GM18870 (cell line): ENCODE data around the gene RBP4.
"Not testable (repeated sequence)": the region's sequence is repeated elsewhere in the genome, so short reads cannot be mapped to it uniquely, and the experiment has no call there.

ENCODE experiments used
- ATAC-seq: cut with Tn5 transposase; IDR thresholded peaks from one replicate; pipeline ENCODE4 v1.9.1; 2021; ENCODE audit warnings: moderate library complexity; ENCODE audit not compliant: unreplicated experiment

RBP4 gene

DNA sequence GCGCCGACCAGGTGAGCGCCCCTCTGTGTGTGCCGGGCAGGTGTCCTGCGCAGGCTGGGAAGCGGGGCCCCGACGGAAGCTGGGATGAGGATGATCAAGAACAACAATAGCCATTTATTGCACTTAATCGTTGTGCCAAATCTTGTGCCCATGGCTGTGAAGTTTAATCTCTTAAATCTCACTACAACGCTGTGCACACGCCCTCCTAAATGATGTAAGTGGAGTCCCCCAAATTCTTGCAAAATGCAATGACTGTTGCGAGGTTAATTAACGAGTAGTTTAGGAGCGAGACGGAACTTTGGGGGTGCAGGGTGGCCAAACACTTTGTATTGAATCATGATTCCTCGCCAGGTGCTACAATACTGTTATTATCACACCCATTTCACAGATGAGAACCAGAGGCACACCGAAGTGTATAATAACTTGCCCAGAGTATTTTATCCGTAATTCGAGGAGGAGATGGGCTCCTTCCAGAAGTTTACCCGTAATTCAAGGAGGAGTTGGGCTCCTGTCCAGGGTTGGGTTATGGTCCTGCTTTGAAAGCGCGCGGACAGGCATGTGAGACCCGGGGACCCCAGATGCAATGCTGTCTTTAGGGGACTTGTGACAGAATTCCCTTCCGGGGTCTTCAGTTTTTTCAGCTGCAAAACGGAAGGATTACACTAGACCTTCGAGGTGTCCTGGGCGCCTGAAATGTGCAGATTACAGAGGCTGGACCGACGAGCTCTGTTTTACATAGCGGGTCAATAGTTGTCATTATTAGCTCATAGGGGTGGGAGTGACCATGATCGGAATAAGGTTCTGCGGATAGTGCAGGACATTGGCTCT is 33.5 kb downstream of the RBP4 start:
- no peak for ATAC-seq

DNA sequence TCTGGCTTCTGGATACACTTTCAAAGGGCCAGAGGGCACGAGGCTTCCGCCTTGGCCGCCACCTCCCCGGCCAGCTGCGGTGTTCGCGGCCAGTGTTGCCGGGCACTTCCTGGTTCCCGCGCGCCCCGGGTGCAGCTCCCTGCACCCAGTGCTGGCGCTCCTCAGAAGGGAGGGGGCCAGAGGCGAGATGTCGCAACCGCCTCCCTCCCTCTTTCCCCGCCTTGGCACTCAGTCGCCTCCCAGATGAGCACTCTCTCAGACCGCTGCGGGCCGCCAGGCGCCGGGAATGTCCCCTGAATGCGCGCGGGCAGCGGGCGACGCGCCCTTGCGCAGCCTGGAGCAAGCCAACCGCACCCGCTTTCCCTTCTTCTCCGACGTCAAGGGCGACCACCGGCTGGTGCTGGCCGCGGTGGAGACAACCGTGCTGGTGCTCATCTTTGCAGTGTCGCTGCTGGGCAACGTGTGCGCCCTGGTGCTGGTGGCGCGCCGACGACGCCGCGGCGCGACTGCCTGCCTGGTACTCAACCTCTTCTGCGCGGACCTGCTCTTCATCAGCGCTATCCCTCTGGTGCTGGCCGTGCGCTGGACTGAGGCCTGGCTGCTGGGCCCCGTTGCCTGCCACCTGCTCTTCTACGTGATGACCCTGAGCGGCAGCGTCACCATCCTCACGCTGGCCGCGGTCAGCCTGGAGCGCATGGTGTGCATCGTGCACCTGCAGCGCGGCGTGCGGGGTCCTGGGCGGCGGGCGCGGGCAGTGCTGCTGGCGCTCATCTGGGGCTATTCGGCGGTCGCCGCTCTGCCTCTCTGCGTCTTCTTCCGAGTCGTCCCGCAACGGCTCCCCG is 34.4 kb downstream of the RBP4 start, which contains the start of gene FFAR4:
FFAR4 (plus strand) TSS at position 231 of the 842 bp plus-strand sequence; CDS start at position 287, 56 bp downstream.
- no peak for ATAC-seq

DNA sequence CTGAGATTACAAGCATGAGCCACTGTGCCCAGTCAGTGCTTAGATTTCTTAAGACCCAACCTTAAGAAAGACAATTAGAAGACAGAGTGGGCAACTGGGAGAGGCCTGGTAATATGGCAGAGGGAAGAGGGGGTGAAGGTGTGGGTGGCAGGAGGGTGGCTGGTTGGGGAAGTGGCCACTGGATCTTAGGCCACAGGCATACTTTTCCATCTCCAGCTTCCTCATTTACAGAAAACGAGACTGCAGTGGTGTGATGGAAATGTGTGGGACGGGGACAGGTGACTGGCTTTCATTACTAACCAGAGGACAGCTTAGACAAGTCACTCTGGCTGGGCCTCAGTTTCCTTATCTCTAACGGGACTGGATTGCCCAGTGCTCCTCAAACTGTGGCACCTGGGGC is 35.6 kb downstream of the RBP4 start:
- no peak for ATAC-seq

DNA sequence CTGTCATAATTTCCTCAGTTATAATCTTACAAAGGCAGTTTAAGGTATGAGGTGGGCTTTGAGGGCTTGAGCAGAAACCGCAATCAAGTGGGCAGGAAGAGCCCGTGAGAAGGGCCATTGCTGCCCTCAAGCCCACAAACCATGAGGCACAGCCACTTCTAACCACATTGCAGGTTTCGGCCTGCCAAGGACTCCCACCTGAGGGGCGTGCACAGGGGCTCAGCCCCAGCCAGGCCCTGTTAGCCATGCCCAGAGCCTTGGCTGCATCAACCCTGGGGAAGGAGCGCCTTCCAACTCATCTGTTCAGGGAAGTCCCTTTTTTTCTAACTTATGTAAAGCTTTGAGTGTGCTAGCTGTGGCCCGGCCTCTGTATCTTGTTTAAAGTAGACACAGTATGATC is 40.5 kb downstream of the RBP4 start:
- ATAC-seq = no peak

DNA sequence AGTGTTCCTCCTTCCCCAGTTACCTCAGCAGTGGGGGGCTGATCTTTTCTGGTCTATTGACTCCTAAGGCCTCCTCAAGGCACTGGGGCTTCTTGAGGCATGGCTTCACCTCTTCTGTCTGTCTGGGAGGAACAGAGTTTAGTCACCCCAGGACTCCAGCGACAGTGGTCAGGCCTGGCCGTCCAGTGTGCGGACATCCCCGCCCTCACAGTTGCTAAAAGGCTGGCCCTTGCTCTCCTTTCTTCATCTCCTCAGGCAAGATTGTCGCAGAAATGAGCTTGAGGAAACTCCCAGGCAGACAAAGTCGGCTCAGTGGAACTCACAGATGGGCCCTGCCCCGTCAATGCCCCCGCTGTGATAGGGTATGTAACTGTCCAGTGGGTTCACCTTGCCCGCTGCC is 41.5 kb downstream of the RBP4 start:
- no peak for ATAC-seq

DNA sequence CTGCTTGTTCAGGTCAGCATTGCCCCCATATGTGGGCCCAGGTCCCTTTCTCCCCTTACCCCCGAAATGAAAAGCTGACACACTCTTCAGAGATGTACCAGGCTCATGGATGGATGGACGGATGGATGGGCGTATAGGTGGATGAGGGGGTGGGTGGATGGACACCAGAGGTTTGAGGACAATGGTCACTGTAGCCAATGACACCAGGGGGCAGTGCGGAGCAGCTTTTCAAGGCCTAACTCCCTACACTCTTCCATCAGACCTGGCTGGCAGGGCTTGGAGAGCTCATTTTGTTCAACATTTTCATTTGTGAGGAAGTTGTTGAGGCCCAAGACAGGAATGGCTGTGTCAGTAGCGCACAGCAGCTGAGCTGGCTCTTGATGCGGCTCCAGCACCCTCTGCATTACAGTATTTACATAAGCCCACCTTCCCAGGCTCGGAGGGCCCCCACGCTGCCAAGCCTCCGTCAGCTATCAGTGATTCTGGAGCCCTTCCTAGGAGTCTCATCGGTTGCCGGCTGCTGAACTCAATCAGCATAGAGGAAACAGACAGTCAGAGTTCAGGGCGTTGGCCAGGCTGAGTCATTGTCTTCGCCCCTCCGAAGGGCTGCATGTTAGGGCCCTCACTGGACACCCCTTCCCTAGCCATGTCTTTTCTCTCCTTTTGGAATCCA is 46.1 kb downstream of the RBP4 start:
- ATAC-seq = no peak

DNA sequence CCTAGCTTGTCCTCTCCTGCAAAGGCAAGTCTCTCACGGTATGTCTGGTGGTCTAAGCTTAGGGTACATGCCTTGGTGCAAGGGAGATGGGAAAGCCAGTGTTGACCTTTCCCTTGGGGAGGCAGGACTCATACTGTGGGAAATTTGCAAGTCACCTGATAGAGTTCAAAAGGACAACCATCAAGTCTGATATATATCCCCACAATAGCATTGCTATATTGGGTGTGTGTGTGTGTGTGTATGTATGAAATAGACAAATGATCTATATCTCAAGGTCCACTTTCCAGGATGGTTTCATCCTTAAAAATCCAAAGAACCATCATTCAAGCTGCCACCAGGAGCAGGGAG is 46.7 kb downstream of the RBP4 start:
- ATAC-seq = no peak

- no peak for ATAC-seq
Observed at GRCh38 chr10:93553482-93554315, 47.3 kb downstream of the RBP4 start.

DNA sequence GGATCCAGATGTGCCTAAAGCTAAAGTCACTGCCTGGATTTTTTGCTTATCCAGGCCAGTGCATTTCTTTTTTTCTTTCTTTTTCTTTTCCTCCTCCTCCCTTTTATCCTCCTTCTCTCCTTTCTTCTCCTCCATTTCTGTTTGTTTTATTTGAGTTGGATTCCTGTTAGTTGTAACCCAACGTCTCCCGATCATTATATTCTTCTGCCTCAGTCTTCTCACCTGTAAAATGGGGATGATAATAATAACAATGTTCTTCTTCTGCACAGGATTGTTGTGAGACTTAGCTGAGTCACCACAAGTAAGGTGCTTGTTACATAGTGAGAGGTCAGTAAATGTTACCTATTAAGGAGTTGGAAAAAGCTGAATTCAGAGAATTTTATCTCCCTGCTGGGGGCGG is 48.3 kb downstream of the RBP4 start:
- ATAC-seq = no peak

GRCh38 chr10:93550606-93551005 is 50.4 kb downstream of the RBP4 start:
- ATAC-seq = no peak

- ATAC-seq = no peak
Observed at GRCh38 chr10:93548376-93549071, 52.5 kb downstream of the RBP4 start.

DNA sequence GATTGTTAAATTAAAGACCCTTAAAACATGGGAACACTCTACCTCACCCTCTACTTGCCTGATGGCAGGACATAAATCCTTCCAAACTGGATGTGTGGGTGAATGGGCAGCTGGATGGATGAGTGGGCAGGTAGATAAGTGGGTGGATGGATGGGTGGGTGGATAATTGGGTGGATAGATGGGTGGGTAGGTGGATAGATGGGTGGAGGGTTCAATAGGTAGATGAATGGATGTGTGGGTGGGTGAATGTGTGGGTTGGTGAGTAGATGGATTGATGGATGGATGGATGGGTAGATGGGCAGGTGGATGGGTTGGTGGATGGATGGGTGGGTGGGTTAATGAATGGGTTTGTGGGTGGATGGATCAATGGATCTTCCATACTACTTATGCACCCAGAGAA is 53.5 kb downstream of the RBP4 start:
- ATAC-seq = no peak

GRCh38 chr10:93546995-93547394 is 54.0 kb downstream of the RBP4 start:
- ATAC-seq = not testable (repeated sequence)

DNA sequence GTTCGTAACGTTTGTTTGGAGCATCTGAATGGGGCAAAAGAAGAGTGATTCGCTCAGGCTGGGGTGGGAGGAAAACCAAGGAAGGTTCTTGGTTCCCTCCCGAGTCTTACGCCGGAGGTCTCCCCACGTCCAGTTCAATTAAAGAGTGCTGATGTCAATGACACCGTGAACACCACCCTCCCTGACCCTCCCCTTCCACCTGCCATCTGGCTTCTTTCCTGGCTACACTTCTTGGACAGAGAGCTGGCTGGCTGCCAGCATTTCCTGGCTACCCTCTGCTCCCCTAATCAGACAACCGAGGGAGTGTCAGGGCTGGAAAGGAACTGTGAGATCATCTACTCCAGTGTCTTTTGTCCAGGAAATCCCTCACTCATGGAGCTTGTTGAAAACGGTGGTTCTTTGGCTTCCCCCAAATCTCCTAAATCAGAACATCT is 58.7 kb downstream of the RBP4 start:
- no peak for ATAC-seq
